WTC11 (cell line): ENCODE data around the gene AKT1S1. TPM values are rescaled to one million over a fixed set of nuclear protein-coding genes. Genes with fewer than 3 reads are reported as not detected.

Source experiments
- CREM ChIP-seq: sonication (generic); formaldehyde crosslinking; IDR thresholded peaks from 2 replicates; pipeline ENCODE4 v1.8.1; 2022; ENCODE audit warnings: mild to moderate bottlenecking, missing genetic modification reagents, moderate library complexity
- EMX1 ChIP-seq: fragments of 250-450 bp; sonication (Bioruptor Pico); IDR thresholded peaks from 2 replicates; pipeline ENCODE4 v1.8.0; 2021; ENCODE audit warnings: mild to moderate bottlenecking
- ERG ChIP-seq: fragments of 250-450 bp; sonication (Bioruptor Pico); IDR thresholded peaks from 2 replicates; pipeline ENCODE4 v1.8.0; 2021; ENCODE audit warnings: mild to moderate bottlenecking
- FOXJ3 ChIP-seq: sonication (generic); formaldehyde crosslinking; IDR thresholded peaks from 2 replicates; pipeline ENCODE4 v1.9.0; 2021; ENCODE audit warnings: missing genetic modification reagents, mild to moderate bottlenecking, borderline replicate concordance
- KAT7 ChIP-seq: sonication (generic); formaldehyde crosslinking; IDR thresholded peaks from 2 replicates; pipeline ENCODE4 v1.8.1; 2023; ENCODE audit warnings: missing genetic modification reagents, mild to moderate bottlenecking, borderline replicate concordance
- MYBL2 ChIP-seq: sonication (generic); formaldehyde crosslinking; IDR thresholded peaks from 2 replicates; pipeline ENCODE4 v1.8.1; 2023; ENCODE audit warnings: mild to moderate bottlenecking, moderate library complexity, missing genetic modification reagents
- NR1H2 ChIP-seq: sonication (generic); formaldehyde crosslinking; IDR thresholded peaks from 2 replicates; pipeline ENCODE4 v1.9.0; 2021; ENCODE audit warnings: mild to moderate bottlenecking, moderate library complexity, missing genetic modification reagents
- NR2C2 ChIP-seq: sonication (generic); formaldehyde crosslinking; IDR thresholded peaks from 2 replicates; pipeline ENCODE4 v1.8.0; 2022; ENCODE audit warnings: mild to moderate bottlenecking, missing genetic modification reagents
- PRDM15 ChIP-seq: sonication (generic); formaldehyde crosslinking; IDR thresholded peaks from 2 replicates; pipeline ENCODE4 v1.8.0; 2022; ENCODE audit warnings: missing genetic modification reagents
- RELA ChIP-seq: sonication (generic); formaldehyde crosslinking; IDR thresholded peaks from 2 replicates; pipeline ENCODE4 v1.8.1; 2022; ENCODE audit warnings: missing genetic modification reagents, mild to moderate bottlenecking, borderline replicate concordance
- STAT6 ChIP-seq: sonication (generic); formaldehyde crosslinking; conservative IDR thresholded peaks from 2 replicates; pipeline ENCODE4 v1.8.1; 2023; ENCODE audit warnings: mild to moderate bottlenecking, low read depth, missing genetic modification reagents, moderate library complexity
- TP53 ChIP-seq: sonication (generic); formaldehyde crosslinking; IDR thresholded peaks from 2 replicates; pipeline ENCODE4 v1.8.1; 2023; ENCODE audit warnings: mild to moderate bottlenecking, missing genetic modification reagents
- ZNF317 ChIP-seq: sonication (generic); formaldehyde crosslinking; IDR thresholded peaks from 2 replicates; pipeline ENCODE4 v1.8.1; 2023; ENCODE audit warnings: low read depth, mild to moderate bottlenecking, moderate library complexity, missing genetic modification reagents, borderline replicate concordance
- total RNA-seq: library from RNA; stranded (reverse); gene quantifications from 3 replicates; pipeline ENCODE4 v1.2.3, GENCODE V29; 2021
- TF ChIP-seq, protein P1 (sequence below): fragments of 250-450 bp; sonication (Bioruptor Pico); IDR thresholded peaks from 2 replicates; pipeline ENCODE4 v1.9.0; 2021; ENCODE audit warnings: mild to moderate bottlenecking, borderline replicate concordance
- TF ChIP-seq, protein P2 (sequence below): fragments of 200-600 bp; IDR thresholded peaks from 2 replicates; pipeline ENCODE4 v1.8.0; 2022; ENCODE audit warnings: antibody characterized with exemption
- TF ChIP-seq, protein P3 (sequence below): sonication (generic); formaldehyde crosslinking; IDR thresholded peaks from 2 replicates; pipeline ENCODE4 v1.8.0; 2022; ENCODE audit warnings: mild to moderate bottlenecking, missing genetic modification reagents
- TF ChIP-seq, protein P4 (sequence below): fragments of 250-450 bp; sonication (Bioruptor Pico); conservative IDR thresholded peaks from 2 replicates; pipeline ENCODE4 v1.9.0; 2021; ENCODE audit warnings: mild to moderate bottlenecking
- TF ChIP-seq, protein P5 (sequence below): sonication (generic); formaldehyde crosslinking; IDR thresholded peaks from 2 replicates; pipeline ENCODE4 v1.8.0; 2022; ENCODE audit warnings: mild to moderate bottlenecking, missing genetic modification reagents

Gene AKT1S1
- total RNA-seq, 1 experiment from 2014 or later = 47.8 TPM

GRCh38 chr19:49866933-49867782, 10.0 kb downstream of the AKT1S1 start, which contains the start of gene PNKP (continued):
- TF ChIP-seq, protein P1, sequence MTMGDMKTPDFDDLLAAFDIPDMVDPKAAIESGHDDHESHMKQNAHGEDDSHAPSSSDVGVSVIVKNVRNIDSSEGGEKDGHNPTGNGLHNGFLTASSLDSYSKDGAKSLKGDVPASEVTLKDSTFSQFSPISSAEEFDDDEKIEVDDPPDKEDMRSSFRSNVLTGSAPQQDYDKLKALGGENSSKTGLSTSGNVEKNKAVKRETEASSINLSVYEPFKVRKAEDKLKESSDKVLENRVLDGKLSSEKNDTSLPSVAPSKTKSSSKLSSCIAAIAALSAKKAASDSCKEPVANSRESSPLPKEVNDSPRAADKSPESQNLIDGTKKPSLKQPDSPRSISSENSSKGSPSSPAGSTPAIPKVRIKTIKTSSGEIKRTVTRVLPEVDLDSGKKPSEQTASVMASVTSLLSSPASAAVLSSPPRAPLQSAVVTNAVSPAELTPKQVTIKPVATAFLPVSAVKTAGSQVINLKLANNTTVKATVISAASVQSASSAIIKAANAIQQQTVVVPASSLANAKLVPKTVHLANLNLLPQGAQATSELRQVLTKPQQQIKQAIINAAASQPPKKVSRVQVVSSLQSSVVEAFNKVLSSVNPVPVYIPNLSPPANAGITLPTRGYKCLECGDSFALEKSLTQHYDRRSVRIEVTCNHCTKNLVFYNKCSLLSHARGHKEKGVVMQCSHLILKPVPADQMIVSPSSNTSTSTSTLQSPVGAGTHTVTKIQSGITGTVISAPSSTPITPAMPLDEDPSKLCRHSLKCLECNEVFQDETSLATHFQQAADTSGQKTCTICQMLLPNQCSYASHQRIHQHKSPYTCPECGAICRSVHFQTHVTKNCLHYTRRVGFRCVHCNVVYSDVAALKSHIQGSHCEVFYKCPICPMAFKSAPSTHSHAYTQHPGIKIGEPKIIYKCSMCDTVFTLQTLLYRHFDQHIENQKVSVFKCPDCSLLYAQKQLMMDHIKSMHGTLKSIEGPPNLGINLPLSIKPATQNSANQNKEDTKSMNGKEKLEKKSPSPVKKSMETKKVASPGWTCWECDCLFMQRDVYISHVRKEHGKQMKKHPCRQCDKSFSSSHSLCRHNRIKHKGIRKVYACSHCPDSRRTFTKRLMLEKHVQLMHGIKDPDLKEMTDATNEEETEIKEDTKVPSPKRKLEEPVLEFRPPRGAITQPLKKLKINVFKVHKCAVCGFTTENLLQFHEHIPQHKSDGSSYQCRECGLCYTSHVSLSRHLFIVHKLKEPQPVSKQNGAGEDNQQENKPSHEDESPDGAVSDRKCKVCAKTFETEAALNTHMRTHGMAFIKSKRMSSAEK (CRISPR knock-in tag) = peak; percentile 19; the same call in 1 of the 2 replicates
- TF ChIP-seq FOXJ3 (no peak), NR2C2 (0 out of 2 replicates have a peak, but pooled peaks have one; percentile 47), ZNF317 (no peak), MYBL2 (CRISPR knock-in tag) (peak; percentile 80; the same call in 1 of the 2 replicates), NR1H2 (no peak), KAT7 (CRISPR knock-in tag) (peak; percentile 82; the same call in 1 of the 2 replicates), RELA (CRISPR knock-in tag) (no peak), CREM (CRISPR knock-in tag) (peak; percentile 86; the same call in 1 of the 2 replicates), TP53 (CRISPR knock-in tag) (0 out of 2 replicates have a peak, but pooled peaks have one; percentile 54), EMX1 (CRISPR knock-in tag) (0 out of 2 replicates have a peak, but pooled peaks have one; percentile 43), STAT6 (no peak), PRDM15 (CRISPR knock-in tag) (no peak), ERG (CRISPR knock-in tag) (no peak)
- TF ChIP-seq, protein P2, sequence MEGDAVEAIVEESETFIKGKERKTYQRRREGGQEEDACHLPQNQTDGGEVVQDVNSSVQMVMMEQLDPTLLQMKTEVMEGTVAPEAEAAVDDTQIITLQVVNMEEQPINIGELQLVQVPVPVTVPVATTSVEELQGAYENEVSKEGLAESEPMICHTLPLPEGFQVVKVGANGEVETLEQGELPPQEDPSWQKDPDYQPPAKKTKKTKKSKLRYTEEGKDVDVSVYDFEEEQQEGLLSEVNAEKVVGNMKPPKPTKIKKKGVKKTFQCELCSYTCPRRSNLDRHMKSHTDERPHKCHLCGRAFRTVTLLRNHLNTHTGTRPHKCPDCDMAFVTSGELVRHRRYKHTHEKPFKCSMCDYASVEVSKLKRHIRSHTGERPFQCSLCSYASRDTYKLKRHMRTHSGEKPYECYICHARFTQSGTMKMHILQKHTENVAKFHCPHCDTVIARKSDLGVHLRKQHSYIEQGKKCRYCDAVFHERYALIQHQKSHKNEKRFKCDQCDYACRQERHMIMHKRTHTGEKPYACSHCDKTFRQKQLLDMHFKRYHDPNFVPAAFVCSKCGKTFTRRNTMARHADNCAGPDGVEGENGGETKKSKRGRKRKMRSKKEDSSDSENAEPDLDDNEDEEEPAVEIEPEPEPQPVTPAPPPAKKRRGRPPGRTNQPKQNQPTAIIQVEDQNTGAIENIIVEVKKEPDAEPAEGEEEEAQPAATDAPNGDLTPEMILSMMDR = no peak
- TF ChIP-seq, protein P3, sequence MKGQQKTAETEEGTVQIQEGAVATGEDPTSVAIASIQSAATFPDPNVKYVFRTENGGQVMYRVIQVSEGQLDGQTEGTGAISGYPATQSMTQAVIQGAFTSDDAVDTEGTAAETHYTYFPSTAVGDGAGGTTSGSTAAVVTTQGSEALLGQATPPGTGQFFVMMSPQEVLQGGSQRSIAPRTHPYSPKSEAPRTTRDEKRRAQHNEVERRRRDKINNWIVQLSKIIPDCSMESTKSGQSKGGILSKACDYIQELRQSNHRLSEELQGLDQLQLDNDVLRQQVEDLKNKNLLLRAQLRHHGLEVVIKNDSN (CRISPR knock-in tag) = peak; percentile 61; the same call in 1 of the 2 replicates
- TF ChIP-seq, protein P4, sequence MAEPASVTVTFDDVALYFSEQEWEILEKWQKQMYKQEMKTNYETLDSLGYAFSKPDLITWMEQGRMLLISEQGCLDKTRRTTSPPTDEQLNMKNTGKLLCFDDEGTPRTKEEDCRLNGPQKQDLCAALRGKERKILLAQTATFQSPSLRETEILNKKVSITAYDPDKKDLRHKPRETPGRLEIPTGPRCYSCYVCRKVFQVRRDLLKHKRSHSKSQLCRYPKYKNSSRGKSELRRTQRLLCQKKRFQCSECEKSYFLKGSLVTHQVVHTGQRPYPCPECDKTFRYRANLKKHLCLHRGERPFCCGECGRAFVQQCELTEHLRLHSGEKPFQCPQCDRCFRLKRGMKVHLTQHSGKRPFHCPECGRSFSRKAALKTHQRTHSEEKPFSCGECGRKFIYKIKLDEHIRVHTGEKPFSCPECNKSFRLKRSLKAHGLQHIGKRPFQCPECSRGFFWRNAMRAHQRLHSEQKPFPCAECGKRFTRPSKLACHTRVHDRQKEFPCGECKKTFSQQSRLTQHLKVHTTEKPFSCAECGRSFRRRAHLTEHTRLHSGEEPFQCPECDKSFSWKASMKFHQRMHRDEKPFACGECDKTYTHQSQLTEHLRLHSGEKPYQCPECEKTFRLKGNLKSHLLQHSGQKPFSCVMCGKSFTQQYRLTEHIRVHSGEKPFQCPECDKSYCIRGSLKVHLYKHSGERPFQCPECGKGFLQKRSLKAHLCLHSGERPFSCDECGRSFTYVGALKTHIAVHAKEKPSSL (CRISPR knock-in tag) = no peak
- TF ChIP-seq, protein P5, sequence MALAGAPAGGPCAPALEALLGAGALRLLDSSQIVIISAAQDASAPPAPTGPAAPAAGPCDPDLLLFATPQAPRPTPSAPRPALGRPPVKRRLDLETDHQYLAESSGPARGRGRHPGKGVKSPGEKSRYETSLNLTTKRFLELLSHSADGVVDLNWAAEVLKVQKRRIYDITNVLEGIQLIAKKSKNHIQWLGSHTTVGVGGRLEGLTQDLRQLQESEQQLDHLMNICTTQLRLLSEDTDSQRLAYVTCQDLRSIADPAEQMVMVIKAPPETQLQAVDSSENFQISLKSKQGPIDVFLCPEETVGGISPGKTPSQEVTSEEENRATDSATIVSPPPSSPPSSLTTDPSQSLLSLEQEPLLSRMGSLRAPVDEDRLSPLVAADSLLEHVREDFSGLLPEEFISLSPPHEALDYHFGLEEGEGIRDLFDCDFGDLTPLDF = 0 out of 2 replicates have a peak, but pooled peaks have one; percentile 38
